ENCODE results near the gene EREG.
A peak's percentile ranks its signal among the peaks of the same experiment; 100 is the strongest.
"Not testable (repeated sequence)": the region's sequence is repeated elsewhere in the genome, so short reads cannot be mapped to it uniquely, and the experiment has no call there.

EREG gene

GRCh38 chr4:74364652-74365491 is at the start of gene EREG:
TSS of gene EREG (plus strand) at chr4:74365145. CDS start at chr4:74365309, 164 bp downstream.
- DNase-seq = no peak

GRCh38 chr4:74315376-74315775 is 49.6 kb upstream of the EREG start:
- DNase-seq = no peak

DNA sequence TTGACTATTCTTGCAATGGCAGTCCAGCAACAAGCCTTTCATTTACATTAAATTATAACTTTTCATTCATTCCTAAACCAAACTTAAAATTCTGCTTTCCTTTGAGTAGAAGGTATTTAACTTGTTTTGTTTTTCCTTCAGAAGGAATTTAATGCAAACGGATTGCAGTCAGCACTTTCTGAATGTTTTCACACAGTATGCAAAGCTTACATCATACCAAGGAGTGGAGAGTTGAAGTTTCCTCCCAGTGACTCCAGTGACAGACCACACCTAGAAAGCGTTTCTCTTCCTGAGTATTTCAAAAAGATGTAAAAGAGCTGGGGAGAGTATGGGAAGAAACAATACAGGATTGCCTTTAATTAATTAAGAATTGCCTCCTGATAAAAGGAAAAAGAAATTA is 48.5 kb upstream of the EREG start:
- no peak for DNase-seq

DNA sequence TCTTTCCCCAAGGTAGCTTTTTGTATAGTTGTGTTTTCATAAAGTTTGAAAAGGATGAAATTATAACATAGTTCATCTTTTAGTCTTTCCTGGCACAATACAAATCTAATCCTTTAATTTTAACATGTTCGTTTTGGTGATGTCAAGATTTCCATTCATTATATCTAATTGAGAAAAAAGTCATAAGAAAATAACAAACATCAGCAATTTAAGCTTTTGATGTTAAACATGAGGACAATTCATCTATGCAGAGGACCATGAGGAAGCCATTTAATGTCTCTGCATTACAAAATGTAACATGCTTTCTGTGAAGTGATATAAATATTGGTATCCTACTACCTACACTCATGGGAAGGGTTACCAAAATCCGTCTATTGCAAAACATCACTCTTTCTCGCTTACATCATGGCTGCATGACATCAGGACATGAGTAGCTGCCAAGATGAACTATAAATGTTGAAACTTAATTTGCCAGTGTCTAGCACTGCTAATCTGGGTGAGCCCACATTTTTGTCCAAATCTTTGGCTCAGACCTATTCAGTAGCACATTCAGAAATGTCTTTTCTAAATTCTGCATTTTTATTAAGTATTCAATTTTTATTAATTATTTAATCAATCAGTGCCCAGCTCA is 47.2 kb upstream of the EREG start:
- DNase-seq = no peak

DNA sequence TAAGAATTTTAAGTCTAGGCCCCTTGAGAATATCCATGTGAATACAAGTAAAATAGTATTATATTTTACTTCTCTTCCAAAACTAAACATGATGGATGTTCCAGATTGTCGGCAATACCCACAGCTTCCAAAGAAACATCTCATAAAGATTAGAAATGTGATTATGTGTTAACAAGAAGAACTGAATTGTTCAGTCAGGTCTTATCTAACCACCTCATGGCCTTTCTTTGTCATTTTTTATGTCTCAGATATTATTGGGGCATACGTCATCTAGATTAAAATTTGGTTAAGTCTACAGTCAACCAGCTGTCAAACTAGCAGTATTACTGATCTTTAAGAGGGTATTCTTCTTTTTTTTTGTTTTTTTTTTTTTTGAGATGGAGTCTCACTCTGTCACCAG is 46.7 kb upstream of the EREG start:
- DNase-seq = no peak

GRCh38 chr4:74319470-74319869 is 45.5 kb upstream of the EREG start:
- no peak for DNase-seq

DNA sequence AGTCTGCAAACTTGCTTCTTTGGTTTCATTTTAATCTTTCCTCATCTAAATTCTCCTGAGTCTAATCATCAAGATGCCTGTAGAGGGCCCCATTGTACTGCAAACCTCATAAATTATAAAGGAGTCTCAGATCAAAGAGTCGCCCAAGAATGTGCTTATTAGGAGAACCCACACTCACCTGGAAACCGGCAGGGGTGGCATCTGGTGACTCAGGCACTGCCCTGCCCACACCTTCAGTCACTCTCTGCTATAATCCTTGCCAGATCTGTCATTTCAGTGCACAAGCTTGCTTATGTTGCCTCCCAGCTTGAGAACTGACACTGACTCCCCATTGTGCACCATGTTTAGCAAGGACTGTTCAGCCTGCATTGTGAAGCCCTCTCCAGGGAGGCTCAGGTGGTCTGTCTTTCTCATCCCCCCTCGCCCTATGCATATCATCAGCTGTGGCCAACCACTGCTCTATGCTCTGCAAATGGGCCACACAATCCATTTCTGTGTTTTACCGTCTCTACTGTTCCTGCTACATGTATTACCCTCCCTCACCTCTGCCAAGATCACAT is 44.3 kb upstream of the EREG start:
- peak; percentile 17 for DNase-seq

- no peak for DNase-seq
Observed at GRCh38 chr4:74322301-74322700, 42.6 kb upstream of the EREG start.

DNA sequence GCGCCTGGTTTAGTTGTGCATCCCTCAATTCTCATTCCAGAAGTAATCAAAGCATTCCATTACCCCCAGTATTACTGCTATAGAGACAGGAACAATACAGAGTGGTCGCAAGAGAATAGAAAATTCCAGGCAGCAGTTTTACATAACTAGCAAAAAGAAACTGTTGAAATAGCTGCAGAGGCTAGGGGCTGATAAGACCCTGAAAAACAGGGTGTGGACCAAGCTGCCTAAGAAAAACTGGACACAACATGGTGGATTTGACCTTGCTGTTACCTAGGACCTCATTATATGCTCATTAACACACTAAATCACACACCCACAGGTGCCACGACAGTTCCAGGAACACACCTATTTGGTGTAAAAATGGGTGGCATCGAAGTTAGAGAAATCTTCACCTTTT is 41.3 kb upstream of the EREG start:
- DNase-seq = no peak

DNA sequence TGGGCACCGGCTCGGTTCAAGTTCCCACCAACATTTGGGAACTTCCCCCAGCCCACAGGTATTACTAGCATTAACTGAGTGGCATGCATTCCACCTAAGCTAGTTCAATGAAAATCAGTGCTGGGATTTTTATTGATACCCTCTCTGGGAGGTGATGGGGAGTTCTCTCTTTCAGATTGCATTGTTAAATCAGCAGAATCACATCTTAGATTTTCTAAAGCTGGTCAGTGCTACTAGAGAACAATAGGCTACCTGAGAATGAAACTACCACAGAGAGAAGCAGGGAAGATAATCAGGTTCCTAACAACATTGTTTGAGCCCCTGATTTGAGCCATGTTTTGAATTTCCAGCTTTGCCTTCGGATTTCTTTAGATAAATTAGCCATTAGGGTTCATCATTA is 40.7 kb upstream of the EREG start:
- no peak for DNase-seq

DNA sequence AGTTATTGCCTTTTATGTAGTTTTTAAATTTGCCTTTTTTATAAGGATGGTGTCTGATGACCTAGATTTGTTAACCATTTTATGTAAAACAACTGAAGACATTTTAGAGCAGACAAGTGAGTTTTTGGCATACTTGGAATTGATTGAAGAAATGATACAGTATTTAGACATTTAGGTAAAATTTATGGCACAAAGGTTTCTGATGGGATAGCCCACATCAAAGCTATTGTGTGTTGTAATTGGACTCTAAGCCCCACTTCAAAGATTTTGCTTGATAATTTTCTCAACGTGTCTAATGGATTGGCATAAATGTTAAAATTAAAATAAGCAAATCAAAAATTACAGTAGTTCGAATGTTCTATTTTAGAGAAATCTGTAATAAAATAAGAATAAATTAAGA is 39.1 kb upstream of the EREG start:
- no peak for DNase-seq

DNA sequence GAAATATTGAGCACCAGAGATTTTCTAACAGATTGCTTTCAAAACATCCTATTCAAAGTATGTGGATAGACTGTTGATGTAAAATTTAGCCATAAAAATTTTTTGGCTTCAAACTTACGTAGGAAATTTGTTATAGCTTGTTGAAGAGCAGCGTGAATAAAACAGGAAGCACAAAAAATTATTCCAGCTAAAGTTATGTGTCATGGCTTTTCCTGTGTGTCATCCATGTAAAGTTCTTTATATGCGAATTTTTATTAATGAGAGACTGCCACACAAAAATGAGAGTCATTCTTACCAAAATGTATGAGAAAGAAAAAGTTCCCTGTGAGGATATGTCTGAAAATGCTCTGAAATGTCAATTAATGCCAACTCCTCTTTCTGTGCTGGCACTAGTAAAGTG is 37.2 kb upstream of the EREG start:
- DNase-seq = no peak

GRCh38 chr4:74328501-74328900 is 36.4 kb upstream of the EREG start:
- no peak for DNase-seq

- no peak for DNase-seq
Observed at GRCh38 chr4:74329307-74329706, 35.6 kb upstream of the EREG start.

DNA sequence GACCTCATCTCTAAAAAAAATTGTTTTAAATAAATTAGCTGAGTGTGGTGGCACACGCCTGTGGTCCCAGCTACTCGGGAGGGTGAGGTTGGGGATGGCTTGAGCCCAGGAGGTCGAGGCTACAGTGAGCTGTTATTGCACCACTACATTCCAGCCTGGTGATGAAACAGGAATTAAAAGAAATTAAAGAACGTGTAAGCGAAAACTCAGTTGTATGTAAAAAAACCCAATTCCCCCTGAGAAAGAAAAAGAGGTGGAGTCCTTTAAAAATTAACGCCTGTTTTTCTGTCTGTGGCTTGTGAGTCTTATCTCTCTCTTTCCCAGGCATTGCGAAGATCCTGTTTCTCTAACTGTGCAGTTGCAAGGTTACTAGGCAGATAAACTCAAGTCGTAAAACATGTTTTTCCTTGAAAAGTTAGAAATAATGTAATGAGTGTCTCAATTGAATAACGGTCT is 34.6 kb upstream of the EREG start:
- DNase-seq = no peak

DNA sequence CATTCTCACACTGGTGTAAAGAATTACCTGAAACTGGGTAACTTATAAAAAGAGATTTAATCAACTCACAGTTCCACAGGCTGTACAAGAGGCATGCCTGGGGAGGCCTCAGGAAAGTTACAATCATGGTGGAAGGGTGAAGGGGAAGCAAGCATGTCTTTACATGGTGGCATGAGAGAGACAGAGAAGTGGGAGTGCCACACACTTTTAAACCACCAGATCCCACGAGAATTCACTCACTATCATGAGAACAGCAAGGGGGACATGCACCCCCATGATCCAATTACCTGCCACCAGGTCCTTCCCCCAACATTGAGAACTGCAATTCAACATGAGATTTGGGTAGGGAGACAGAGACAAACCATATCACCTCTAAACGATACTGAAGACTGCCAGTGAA is 33.7 kb upstream of the EREG start:
- no peak for DNase-seq

DNA sequence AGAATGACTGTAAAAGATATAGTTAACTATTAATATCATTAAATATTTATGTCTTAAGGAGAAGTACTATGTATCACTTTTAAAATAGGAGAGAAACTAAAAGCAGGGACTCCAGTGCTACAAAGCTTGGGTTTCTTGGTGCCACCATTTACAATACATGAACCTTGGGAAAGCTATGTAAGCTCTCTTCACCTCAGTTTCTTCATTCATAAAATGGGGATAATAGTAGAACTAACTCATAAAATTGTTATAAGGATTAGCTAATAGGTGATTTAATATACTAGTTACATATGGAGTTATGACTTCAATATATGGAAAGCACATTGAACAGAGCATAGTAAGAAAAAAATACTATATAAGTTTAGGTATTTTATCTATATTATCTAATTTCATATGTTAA is 33.0 kb upstream of the EREG start:
- no peak for DNase-seq

GRCh38 chr4:74334636-74335035 is 30.3 kb upstream of the EREG start:
- DNase-seq = no peak

GRCh38 chr4:74335341-74336021 is 29.5 kb upstream of the EREG start:
- DNase-seq = no peak

DNA sequence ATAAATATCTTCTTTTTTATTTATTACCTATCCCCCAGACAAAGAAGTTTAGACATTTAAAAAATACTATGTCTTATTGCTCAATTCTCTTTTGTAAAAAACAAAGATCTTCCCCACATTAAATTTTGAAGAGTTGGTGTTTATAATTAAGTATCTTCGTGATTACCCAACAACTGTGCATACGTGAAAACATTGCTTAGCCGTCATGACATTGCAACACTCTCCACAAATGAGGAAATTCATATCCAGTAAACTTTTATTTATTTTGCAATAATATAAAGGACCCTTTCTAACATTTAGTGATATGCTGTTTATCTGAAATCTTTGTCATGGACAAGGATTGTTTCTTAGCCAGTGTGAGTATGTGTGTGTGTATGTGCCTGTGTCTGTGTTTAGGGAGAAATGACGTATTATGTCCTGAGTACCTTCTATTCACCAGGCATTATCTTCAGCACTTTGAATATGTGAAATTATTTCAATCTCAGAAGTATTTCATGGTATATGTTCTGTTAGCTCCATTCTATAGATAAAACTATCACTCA is 26.1 kb upstream of the EREG start:
- no peak for DNase-seq

- DNase-seq = no peak
Observed at GRCh38 chr4:74339501-74339900, 25.4 kb upstream of the EREG start.

- not testable (repeated sequence) for DNase-seq
Observed at GRCh38 chr4:74340421-74340820, 24.5 kb upstream of the EREG start.

DNA sequence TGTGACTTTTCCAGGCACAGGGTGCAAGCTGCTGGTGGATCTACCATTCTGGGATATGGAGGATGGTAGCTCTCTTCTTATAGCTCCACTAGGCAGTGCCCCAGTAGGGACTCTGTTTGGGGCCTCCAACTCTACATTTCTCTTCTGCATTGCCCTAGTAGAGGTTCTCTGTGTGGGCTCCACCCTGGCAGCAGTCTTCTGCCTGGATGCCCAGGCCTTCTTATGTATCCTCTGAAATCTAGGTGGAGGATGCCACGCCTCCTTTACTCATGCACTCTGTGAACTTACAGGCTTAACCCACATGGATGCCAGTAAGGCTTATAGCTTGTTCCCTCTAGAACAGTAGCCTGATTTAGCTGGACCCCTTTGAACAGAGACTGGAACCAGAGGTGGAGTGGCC is 20.9 kb upstream of the EREG start:
- DNase-seq = no peak
